Middle frontal gyrus (tissue), 1 donor: ENCODE data around the gene KRTAP4-11.
"Not testable (repeated sequence)": the region's sequence is repeated elsewhere in the genome, so short reads cannot be mapped to it uniquely, and the experiment has no call there.

Experiments used
- DNase-seq: peaks from one replicate; pipeline ENCODE4 v3.0.0-alpha.2; 2015; ENCODE audit warnings: low spot score; ENCODE audit errors: extremely low spot score

KRTAP4-11 gene

GRCh38 chr17:41084100-41084856, 33.9 kb downstream of the KRTAP4-11 start, which contains the start of gene KRTAP4-7:
Gene KRTAP4-7 (plus strand): TSS chr17:41084150. CDS start chr17:41084207, 57 bp downstream.
- not testable (repeated sequence) for DNase-seq

DNA sequence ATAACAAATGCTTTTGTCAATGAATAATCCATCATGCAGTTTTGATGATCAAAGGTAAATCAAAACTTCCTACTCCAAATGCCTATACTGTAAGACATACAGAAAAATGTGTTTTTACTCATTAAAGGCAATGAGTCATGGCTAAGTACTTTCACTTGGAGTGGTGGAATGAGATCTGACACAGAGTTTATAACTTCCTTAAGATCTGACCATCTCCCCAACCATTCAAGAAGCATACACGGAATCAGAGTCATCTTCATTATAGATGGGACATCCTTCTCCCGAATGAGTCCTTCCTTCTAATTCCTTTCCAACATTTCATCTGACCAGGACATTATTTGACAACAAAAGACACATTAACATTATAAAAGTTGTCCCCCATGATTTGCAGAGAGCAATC, 34.7 kb downstream of the KRTAP4-11 start:
- DNase-seq: not testable (repeated sequence)

GRCh38 chr17:41082626-41083025, 35.5 kb downstream of the KRTAP4-11 start:
- no peak for DNase-seq

- DNase-seq: no peak
Observed at GRCh38 chr17:41076788-41077187, 41.4 kb downstream of the KRTAP4-11 start.

- no peak for DNase-seq
Observed at GRCh38 chr17:41073676-41074075, 44.5 kb downstream of the KRTAP4-11 start.

GRCh38 chr17:41071606-41072360, 46.4 kb downstream of the KRTAP4-11 start:
- DNase-seq: no peak

- DNase-seq: no peak
Observed at GRCh38 chr17:41069031-41069430, 49.1 kb downstream of the KRTAP4-11 start.

GRCh38 chr17:41067281-41067680, 50.9 kb downstream of the KRTAP4-11 start:
- no peak for DNase-seq
